Neural cell (in vitro differentiated cells): ENCODE data around the gene SFI1. TPM values are rescaled to one million over a fixed set of nuclear protein-coding genes. Genes with fewer than 3 reads are reported as not detected.

ENCODE experiments used
- H2AFZ ChIP-seq: fragments of 200-600, 300-800 bp; sonication (generic), shearing (Covaris generic); 2 replicates; pipeline ENCODE4 v1.6.0; 2014; ENCODE audit warnings: low read depth, mild to moderate bottlenecking, antibody characterized with exemption, low read length, moderate library complexity
- H3F3A ChIP-seq: fragments of 200-600 bp; shearing (Covaris generic); 2 replicates; pipeline ENCODE4 v1.6.1; 2016; ENCODE audit warnings: mild to moderate bottlenecking, moderate library complexity, mixed read lengths, antibody characterized with exemption, low read length; ENCODE audit not compliant: insufficient read depth, poor library complexity, severe bottlenecking
- H3K27ac ChIP-seq: fragments of 200-600, 300-800 bp; sonication (generic), shearing (Covaris generic); 2 replicates; pipeline ENCODE4 v1.5.1; 2014; ENCODE audit warnings: mild to moderate bottlenecking, low read length, moderate library complexity
- H3K27me3 ChIP-seq: fragments of 300-800, 200-600 bp; sonication (generic), shearing (Covaris generic); 2 replicates; pipeline ENCODE4 v1.6.0; 2014; ENCODE audit warnings: mild to moderate bottlenecking, low read depth, low read length, moderate library complexity; ENCODE audit not compliant: insufficient read depth
- H3K36me3 ChIP-seq: fragments of 300-800, 200-600 bp; sonication (generic), shearing (Covaris generic); 2 replicates; pipeline ENCODE4 v1.5.1; 2014; ENCODE audit warnings: mild to moderate bottlenecking, antibody characterized with exemption, low read length, moderate library complexity; ENCODE audit not compliant: insufficient read depth
- H3K4me2 ChIP-seq: fragments of 300-800, 200-600 bp; sonication (generic), shearing (Covaris generic); 2 replicates; pipeline ENCODE4 v1.6.0; 2014; ENCODE audit warnings: mild to moderate bottlenecking, low read length
- H3K4me3 ChIP-seq: fragments of 300-800, 200-600 bp; sonication (generic), shearing (Covaris generic); 2 replicates; pipeline ENCODE4 v1.5.1; 2014; ENCODE audit warnings: mild to moderate bottlenecking, low read length, moderate library complexity
- H3K79me2 ChIP-seq: fragments of 200-600 bp; shearing (Covaris generic); replicated peaks from 2 replicates; pipeline ENCODE4 v1.6.0; 2014; ENCODE audit warnings: mild to moderate bottlenecking, low read length, moderate library complexity; ENCODE audit not compliant: insufficient read depth
- H3K9ac ChIP-seq: fragments of 300-800, 200-600 bp; sonication (generic), shearing (Covaris generic); 2 replicates; pipeline ENCODE4 v1.6.1; 2016; ENCODE audit warnings: mild to moderate bottlenecking, low read length, mixed read lengths
- H3K9me2 ChIP-seq: fragments of 200-600 bp; shearing (Covaris generic); 2 replicates; pipeline ENCODE4 v1.6.1; 2016; ENCODE audit warnings: mild to moderate bottlenecking, low read length, mixed read lengths; ENCODE audit not compliant: insufficient read depth
- H3K9me3 ChIP-seq: fragments of 200-600, 300-800 bp; sonication (generic), shearing (Covaris generic); 2 replicates; pipeline ENCODE4 v1.6.1; 2016; ENCODE audit warnings: mild to moderate bottlenecking, mixed run types, low read length, moderate library complexity, mixed read lengths
- H4K20me1 ChIP-seq: fragments of 200-600 bp; shearing (Covaris generic); 2 replicates; pipeline ENCODE4 v1.6.1; 2016; ENCODE audit warnings: mild to moderate bottlenecking, mixed run types; ENCODE audit not compliant: insufficient read depth
- CTCF ChIP-seq: fragments of 450-650 bp; IDR thresholded peaks from 2 replicates; pipeline ENCODE4 v1.5.1; 2014; ENCODE audit warnings: antibody characterized with exemption, mild to moderate bottlenecking, moderate library complexity; ENCODE audit not compliant: poor library complexity, severe bottlenecking
- EP300 ChIP-seq: fragments of 450-650 bp; conservative IDR thresholded peaks from 2 replicates; pipeline ENCODE4 v1.6.1; 2014; ENCODE audit warnings: antibody characterized with exemption, mild to moderate bottlenecking, moderate library complexity; ENCODE audit not compliant: poor library complexity, severe bottlenecking
- EZH2 ChIP-seq: fragments of 200-600, 300-800 bp; shearing (Covaris generic), sonication (generic); IDR thresholded peaks from 2 replicates; pipeline ENCODE4 v1.6.1; 2014; ENCODE audit warnings: antibody characterized with exemption, low read length, borderline replicate concordance, mild to moderate bottlenecking; ENCODE audit not compliant: insufficient read depth, poor library complexity, severe bottlenecking
- MXI1 ChIP-seq: fragments of 450-650 bp; conservative IDR thresholded peaks from 2 replicates; pipeline ENCODE4 v1.6.1; 2014; ENCODE audit warnings: antibody characterized with exemption, mild to moderate bottlenecking; ENCODE audit not compliant: poor library complexity, severe bottlenecking
- POLR2AphosphoS5 ChIP-seq: IDR thresholded peaks from 2 replicates; pipeline ENCODE4 v1.6.1; 2012
- RAD21 ChIP-seq: fragments of 450-650 bp; conservative IDR thresholded peaks from 2 replicates; pipeline ENCODE4 v1.6.1; 2014; ENCODE audit warnings: antibody characterized with exemption, mild to moderate bottlenecking, moderate library complexity
- REST ChIP-seq: IDR thresholded peaks from 2 replicates; pipeline ENCODE4 v1.6.1; 2012; ENCODE audit warnings: borderline replicate concordance
- SMC3 ChIP-seq: fragments of 450-650 bp; conservative IDR thresholded peaks from 2 replicates; pipeline ENCODE4 v1.6.1; 2014; ENCODE audit warnings: antibody characterized with exemption, mild to moderate bottlenecking, moderate library complexity; ENCODE audit not compliant: poor library complexity
- TAF1 ChIP-seq: IDR thresholded peaks from 2 replicates; pipeline ENCODE4 v1.6.1; 2012; ENCODE audit warnings: low read depth
- polyA plus RNA-seq: library from polyadenylated mRNA; depleted of rRNA; stranded (reverse); fragments of >200 nt; gene quantifications from 2 replicates; pipeline ENCODE4 v1.2.3, GENCODE V29; 2014

SFI1 gene
- polyA plus RNA-seq, 1 donor from 2014 or later, result 19.9 TPM

- no peak overlapping the region for H3K4me2 ChIP-seq
- H3K9me2 ChIP-seq, result no peaks in the 10 kb centered on the region
- H3K36me3 ChIP-seq, result peaks cover 7% of the 10 kb centered on the region
- no peaks in the 10 kb centered on the region for H3K27me3 ChIP-seq
- H3F3A ChIP-seq, result no peaks in the 10 kb centered on the region
- no peak overlapping the region for H3K4me3 ChIP-seq
- H3K79me2 ChIP-seq, result no peaks in the 10 kb centered on the region
- H2AFZ ChIP-seq, result no peak overlapping the region
- H3K9me3 ChIP-seq, result no peaks in the 10 kb centered on the region
- H4K20me1 ChIP-seq, result no peaks in the 10 kb centered on the region
- no peak overlapping the region for H3K9ac ChIP-seq
- TF ChIP-seq SMC3 (no peak), RAD21 (no peak), REST (no peak), EZH2 (no peak), TAF1 (no peak), POLR2AphosphoS5 (no peak), MXI1 (no peak), EP300 (no peak), CTCF (no peak)
- no peak overlapping the region for H3K27ac ChIP-seq
Observed at GRCh38 chr22:31449506-31449905, 46.8 kb upstream of the SFI1 start.

GRCh38 chr22:31451709-31452571, 44.4 kb upstream of the SFI1 start:
- Histone ChIP-seq H3K9me2 (no peaks in the 10 kb centered on the region), H3K9me3 (no peaks in the 10 kb centered on the region), H3F3A (no peaks in the 10 kb centered on the region), H3K36me3 (peaks cover 4% of the 10 kb centered on the region), H3K79me2 (no peaks in the 10 kb centered on the region), H3K4me3 (no peak overlapping the region), H3K4me2 (no peak overlapping the region), H3K27ac (no peak overlapping the region), H3K9ac (no peak overlapping the region), H2AFZ (no peak overlapping the region), H4K20me1 (no peaks in the 10 kb centered on the region), H3K27me3 (no peaks in the 10 kb centered on the region)
- TF ChIP-seq RAD21 (no peak), CTCF (peak; percentile 29), REST (no peak)
